NCI-H1930 (cell line): ENCODE measurements around the gene GALNT8.

Experiments
- DNase-seq, 2 experiments: peaks; one replicate each; lab custom pipeline; 2025; lab: John Stamatoyannopoulos, UW

GALNT8 gene

GRCh38 chr12:4796694-4797482 is 76.7 kb downstream of the GALNT8 start:
- DNase-seq = no peak

GRCh38 chr12:4800555-4800954 is 80.4 kb downstream of the GALNT8 start:
- DNase-seq = no peak

- DNase-seq = no peak
Observed at GRCh38 chr12:4802841-4803240, 82.6 kb downstream of the GALNT8 start.

- DNase-seq = no peak
Observed at GRCh38 chr12:4806439-4807115, 86.4 kb downstream of the GALNT8 start.

GRCh38 chr12:4807116-4807783 is 87.0 kb downstream of the GALNT8 start:
- DNase-seq = no peak

- DNase-seq = no peak
Observed at GRCh38 chr12:4807813-4808212, 87.6 kb downstream of the GALNT8 start.

GRCh38 chr12:4809013-4809448 is 88.8 kb downstream of the GALNT8 start:
- peak; percentile 78 for DNase-seq

- DNase-seq = peak; percentile 58 to 63
Observed at GRCh38 chr12:4809449-4810218, 89.4 kb downstream of the GALNT8 start.

GRCh38 chr12:4810219-4810671 is 90.0 kb downstream of the GALNT8 start:
- no peak for DNase-seq

GRCh38 chr12:4812624-4813327 is 92.6 kb downstream of the GALNT8 start:
- no peak for DNase-seq

- no peak for DNase-seq
Observed at GRCh38 chr12:4813741-4814140, 93.5 kb downstream of the GALNT8 start.

GRCh38 chr12:4814485-4814884 is 94.3 kb downstream of the GALNT8 start:
- no peak for DNase-seq

GRCh38 chr12:4816744-4817525 is 96.7 kb downstream of the GALNT8 start:
- DNase-seq = no peak

- DNase-seq = no peak
Observed at GRCh38 chr12:4817880-4818279, 97.7 kb downstream of the GALNT8 start.

GRCh38 chr12:4819654-4820053 is 99.5 kb downstream of the GALNT8 start:
- DNase-seq = no peak

GRCh38 chr12:4820971-4821370 is 100.8 kb downstream of the GALNT8 start:
- no peak for DNase-seq
